ENCODE measurements around the gene FAM117A.

Gene FAM117A, protein sequence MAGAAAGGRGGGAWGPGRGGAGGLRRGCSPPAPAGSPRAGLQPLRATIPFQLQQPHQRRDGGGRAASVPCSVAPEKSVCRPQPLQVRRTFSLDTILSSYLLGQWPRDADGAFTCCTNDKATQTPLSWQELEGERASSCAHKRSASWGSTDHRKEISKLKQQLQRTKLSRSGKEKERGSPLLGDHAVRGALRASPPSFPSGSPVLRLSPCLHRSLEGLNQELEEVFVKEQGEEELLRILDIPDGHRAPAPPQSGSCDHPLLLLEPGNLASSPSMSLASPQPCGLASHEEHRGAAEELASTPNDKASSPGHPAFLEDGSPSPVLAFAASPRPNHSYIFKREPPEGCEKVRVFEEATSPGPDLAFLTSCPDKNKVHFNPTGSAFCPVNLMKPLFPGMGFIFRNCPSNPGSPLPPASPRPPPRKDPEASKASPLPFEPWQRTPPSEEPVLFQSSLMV

DNA sequence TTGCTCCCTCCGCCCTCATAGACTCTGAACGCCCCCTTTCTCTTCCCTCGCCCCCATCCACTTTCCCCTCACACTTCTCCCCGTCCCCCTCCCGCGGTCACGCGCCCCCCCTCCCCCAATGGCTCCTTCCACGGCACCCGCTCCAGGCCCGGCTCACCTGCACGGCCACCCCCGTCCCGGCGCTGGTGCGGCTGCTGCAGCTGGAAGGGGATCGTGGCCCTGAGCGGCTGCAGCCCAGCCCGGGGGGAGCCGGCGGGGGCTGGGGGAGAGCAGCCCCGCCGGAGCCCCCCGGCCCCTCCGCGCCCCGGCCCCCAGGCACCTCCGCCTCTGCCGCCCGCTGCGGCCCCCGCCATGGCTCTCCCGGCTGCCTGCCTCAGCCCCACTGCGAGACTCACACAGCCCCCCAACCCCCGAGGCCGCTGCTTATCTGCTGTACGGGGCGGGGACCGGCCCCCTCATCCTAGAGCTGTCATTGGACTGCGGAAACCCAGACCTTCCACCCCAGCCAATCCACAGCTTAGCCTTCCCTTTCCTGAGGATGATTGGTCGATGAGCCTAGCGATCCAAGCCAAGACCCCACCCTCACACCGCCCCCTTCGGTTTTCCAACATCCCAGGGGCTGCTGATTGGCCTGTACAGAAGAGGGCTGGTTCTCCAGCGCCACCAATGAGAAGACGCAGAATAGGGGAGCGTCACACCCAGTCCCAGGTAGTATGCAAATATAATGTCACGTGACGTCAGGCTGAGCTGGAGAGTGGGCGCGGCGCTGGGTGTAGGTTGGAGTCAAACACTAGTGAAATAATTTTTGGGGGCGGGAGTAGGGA is at the start of gene FAM117A:
Gene FAM117A, minus strand, starts transcription at position 397 of the 824 bp plus-strand sequence. Its CDS starts 44 bp downstream, at position 353.
- DNase-seq = peak; percentile 100

DNA sequence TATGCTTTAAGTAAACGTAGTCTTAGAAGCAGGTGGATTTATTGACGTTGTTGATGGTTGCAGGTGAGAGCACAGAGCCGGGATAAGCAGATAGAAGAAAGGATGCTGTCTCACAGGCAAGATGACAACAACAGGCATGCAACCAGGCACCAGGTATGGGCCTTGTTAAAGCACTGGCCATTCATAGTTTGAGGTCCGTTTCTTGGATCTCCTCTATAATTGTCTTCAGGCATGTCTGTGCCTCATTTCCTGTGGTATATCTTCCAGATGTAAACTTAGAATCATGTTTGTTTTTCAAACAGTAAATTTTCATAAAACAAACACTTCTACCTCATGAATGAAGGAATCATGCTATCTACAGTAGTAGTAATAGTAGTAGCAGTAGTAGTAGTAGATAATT is 45.1 kb upstream of the FAM117A start:
- no peak for DNase-seq

DNA sequence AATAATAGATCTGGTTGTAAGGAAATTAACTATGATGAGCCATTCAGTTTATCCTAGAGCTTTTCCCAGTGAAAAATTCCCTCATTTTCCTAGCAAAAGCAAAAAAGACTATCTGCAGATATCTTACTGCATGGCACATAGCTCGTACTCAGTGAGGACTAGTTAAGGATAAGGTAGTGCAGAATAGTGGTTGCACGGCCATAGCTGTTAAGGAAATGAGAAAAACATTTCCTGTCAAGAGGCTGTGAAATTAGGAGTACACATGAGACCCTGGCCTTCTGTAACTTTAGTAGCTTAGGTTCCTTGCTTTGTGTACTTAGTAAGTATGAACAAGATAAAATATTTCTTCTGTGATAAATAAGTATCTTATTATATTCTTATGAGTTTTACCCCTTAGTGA is 34.8 kb upstream of the FAM117A start:
- DNase-seq = no peak

DNA sequence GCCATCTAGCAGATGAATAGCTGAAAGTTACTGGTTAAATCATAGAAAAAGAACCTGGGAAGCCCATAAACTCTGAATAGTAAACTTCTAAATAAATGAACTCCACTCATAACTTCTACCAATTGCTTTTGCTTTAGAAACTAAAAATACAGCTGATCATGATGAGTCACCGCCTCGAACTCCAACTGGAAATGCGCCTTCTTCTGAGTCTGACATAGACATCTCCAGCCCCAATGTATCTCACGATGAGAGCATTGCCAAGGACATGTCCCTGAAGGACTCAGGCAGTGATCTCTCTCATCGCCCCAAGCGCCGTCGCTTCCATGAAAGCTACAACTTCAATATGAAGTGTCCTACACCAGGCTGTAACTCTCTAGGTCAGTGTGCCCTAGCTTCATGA is 34.3 kb upstream of the FAM117A start:
- DNase-seq = no peak

DNA sequence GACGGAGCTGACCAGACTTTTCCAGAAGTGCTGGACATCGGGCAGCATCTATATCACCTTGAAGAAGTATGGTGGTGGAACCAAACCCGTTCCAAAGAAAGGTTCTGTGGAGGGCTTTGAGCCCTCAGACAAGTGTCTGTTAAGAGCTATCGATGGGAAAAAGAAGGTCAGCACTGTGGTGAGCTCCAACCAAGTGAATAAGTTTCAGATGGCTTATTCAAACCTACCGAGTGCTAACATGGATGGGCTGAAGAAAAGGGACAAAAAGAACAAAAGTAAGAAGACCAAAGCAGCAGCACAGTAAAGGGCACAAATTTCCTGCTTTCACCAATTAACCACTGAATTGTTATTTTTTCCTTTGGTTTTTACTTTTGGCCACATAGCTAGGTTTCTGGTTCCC is 31.4 kb upstream of the FAM117A start:
- no peak for DNase-seq

DNA sequence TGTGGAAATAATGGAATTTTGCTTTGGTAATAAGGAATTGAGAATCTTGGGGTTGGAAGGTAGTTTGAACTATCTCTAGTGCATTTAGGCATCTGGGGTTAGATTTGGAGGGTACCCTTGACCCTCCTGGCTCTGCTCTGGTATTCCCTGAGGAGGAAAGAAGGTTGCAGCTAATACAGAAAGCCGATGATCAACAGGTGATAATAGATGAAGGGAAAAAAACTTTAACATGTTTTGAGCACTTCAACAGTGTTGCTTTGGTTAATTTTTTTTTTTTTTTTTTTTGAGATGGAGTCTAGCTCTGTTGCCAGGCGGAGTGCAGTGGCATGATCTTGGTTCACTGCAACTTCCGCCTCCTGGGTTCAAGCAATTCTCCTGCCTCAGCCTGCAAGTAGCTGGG is 29.4 kb upstream of the FAM117A start:
- no peak for DNase-seq

DNA sequence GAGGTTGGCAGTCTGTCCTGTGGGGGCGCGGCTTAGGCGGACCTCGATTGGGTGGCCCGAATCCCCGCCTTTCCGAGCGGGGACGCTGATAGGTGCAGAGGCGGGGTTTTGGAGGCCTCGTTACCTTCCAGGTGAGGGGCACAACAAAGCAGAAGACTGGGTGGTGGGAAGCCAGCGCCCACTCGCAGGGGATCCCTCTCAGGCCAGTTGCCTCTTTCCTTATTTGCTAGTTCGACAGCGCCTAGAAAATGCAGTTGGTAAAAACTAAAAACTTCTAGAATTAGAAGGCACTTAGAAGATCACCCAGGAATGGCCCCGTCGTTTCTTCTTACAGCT is 25.3 kb upstream of the FAM117A start:
- no peak for DNase-seq

DNA sequence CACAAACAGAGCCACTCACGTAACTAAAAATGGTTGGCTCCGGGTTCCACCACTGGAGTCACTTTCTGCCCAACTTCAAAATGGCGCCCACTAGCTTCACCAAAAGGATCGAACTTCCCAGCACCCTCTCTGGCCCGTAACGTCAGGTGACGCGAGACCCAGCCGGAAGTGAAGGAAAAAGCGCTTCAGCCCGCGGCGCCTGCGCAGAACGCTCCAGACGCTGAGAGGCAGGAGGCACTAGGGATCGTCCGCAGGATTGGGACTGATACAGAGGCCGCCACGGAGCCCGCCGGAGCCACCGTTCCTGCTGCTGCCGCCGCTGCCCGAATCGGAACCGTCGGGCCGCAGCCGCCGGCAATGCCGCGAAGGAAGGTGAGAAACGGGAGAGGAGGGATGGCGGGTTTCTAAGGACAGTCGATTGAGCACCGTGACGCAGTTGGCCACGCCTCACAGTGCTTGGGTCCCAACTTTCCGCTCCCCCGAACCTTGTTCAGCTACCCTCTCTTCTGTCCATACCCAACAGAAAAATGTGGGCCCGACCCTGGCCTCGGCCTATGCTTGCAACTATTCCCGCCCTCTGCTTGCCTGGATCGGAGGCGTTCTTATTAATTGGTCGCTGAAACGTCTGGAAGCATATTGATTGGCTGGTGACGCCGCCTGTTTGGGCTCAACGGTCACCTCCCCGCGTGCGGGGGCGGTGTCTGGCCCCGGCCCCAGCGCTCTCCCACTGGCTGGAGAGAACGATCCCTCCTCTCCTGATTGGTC is 24.7 kb upstream of the FAM117A start, which contains the start of gene KAT7:
Gene KAT7, plus strand, starts transcription at position 204 of the 765 bp plus-strand sequence. Its CDS starts 154 bp downstream, at position 358.
- DNase-seq = peak; percentile 99 to 100

DNA sequence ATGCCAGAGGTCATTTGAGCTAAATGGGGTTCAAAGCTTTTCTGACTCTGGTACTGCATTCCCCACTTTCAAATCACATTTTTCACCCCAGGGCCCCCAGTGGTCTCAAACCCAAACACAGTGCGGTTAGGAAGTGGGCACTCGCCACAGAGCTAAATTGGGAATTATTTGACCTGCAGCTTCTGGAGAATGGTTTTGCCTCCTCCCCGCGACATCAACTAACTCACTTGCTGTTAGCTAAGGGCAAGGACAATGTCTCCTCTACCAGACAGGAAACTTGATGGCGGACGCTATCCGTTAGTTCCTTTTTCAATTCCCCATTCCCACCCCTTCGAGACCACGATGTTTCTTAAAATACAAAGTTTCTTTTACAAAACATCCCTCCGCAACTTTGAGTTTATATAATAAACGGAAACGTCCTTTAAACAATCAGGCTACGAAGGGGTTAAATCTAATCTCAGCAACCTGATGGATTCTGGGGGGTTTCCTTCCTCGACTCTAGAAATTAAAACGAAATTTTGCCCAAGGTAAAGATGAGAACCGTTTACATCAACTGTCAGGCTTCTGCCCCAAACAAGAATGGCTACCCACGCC is 24.1 kb upstream of the FAM117A start:
- DNase-seq = no peak

DNA sequence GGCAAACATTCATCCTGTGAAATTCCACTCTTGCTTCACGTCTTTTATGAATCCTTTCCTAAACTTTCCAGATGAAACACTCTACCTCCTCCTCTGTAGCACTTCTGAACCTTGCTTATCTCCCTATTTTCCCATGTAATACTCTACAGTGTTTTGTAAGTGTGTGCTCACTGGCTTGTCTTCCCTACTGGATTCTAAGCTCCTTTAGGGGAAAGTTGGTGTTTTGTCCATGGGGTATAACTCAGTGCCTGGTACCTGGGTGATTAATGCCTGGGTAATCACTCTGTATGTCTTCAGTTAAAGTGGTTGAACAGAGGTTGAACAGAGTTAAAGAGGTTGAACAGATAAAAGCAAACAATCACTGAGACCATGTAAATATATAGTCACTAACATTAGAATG is 20.7 kb upstream of the FAM117A start:
- DNase-seq = no peak

DNA sequence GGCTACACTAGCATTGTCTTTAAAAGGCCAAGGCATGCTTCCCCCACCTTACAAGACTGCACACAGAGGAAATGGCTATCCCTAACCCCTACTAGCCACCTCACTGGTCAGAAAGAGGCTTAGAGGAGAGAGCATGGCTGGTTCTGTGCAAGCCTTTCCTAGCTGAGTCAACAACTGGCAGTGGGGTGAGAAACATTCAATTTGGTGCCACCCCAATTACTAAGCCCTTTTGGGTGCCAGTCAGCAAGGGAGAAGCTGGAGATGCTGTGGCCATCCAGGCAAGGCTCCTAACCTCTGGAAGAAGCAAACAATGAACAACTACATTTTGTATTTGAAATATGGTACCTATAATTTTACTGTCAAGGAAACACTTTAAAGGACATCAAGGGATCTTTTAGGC is 19.9 kb upstream of the FAM117A start:
- no peak for DNase-seq

DNA sequence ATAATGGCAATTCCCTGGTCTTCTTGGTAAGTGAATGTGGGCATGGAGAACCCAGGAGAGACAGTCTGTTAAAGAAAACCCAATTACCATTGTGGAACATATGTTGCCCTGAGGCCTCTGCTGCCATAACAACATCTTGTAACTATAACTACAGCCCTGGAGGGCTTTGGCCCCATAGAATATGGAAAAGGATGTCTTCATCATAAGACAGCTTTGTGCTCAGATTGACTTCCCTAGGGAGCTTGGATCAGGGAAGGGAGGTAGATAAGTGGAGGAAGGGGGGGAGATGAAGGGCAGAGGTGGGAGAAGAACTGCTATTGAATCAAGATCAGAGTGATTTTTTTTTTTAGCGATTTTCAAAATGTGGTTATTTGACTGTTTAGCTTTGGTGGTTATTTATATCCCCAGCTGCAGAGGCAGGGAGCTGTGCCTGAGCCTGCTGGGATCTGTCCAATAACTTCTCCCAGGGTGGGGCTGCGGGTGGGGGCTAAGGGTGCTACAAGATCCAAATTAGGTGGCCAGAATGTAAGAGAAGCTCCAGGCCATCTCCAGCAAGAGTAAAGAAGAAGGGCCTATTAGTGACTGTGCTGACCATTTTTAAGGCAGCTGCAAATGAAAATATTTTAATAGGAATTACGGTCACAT is 19.3 kb upstream of the FAM117A start:
- no peak for DNase-seq

DNA sequence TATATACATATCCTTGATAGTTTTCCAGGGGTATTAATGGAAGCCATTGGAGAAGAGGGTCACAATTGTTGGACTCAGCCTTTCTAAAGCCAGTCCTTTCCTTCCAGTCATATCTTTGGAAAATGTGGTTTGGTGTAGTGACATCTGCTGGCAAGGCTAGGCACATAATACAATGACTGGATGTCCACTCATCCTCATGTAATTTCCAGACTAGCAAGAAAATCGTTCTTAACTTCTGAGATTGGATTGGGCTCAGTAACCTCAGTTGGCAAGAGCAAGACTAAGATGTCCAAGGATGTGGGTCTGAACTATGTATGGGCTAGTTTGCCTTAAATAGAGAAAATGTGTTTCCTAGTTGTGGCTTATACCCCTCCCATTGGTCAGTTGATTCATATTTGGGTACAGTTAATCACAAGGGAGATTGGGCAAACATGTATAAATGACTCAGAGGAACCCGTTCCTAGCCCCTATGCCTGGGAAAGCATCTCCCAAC is 15.9 kb upstream of the FAM117A start:
- peak; percentile 30 to 70 for DNase-seq

DNA sequence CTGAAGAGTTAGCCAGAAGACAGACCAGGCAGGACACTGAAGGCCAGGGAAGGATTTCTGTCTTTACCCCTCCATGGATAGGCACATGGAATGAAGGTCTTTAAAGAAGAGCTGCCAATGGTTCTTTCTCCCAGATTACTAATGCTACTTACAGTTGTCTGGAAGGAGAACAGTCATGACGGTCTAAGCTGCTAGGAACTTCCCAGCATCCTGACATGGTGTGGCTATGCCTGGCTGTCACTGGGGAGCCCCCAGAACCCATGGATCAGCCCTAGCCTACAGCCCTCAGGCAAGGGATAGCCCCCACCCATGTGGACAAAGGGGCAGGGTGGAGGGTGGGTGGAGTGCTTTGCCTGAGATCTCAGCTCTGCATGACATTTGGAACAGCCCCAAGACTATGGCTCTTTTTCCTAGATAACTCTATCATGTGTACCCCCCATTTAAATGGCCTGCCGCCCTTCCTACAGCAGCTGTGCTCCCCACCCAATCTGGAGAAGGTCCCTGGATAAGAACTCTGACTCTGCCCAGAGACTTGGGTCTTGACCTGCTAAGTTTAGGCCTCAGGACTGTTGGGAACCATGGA is 15.3 kb upstream of the FAM117A start:
- no peak for DNase-seq

DNA sequence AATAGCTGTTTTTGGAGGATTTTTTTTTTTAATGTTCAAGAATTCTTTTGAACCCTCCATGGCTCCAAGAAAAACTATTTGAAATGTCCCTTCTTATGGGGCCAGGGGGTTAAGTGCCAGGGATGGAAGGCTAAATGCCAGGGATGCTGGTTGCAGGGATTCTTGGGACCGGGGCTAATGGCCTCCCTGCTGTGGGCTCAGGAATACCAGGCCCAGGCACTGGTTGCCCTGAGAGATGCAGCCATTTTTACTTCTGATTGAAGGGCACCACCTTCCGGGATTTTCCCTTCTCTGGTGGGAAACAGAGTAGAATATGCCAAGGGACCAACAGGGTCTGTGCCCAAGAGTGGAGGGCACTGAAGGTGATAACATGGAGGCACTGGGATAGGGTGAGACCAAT is 13.6 kb upstream of the FAM117A start:
- no peak for DNase-seq

DNA sequence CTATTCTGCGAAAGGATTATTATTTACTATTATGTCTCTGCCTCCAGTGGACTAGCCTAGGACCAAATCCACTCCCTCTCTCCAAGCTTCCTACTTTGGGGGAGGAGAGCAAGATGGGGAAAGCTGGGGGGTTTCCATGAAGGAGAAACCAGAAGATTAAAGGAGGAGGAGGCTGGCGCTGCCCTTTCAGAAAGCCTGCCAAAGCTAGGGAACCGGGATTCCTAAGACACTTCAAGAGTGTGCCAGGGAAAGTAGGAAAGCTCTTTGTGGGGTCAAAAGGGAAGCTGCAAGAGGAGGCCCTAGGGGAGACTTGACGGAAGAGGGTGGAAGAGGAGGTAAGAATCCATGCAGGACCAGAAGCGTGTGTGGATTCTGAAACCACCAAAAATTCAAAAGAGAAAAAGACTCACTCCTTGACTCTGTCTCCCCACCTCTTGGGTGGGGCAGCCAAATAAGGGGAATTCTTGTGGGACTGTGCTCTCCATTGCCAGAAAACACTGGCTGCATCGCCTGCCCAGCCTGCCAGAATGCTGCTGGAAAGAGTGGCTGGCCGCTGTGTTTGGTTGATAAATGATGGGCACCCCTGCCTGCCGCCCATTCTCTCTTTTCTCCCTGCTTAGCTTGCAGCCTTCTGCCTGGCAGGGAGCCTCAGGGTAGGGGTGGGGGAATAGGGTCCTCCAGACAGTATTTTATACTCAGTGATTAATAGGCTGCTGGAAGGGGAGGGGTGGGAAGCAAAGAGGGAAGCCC is 12.8 kb upstream of the FAM117A start:
- no peak for DNase-seq

DNA sequence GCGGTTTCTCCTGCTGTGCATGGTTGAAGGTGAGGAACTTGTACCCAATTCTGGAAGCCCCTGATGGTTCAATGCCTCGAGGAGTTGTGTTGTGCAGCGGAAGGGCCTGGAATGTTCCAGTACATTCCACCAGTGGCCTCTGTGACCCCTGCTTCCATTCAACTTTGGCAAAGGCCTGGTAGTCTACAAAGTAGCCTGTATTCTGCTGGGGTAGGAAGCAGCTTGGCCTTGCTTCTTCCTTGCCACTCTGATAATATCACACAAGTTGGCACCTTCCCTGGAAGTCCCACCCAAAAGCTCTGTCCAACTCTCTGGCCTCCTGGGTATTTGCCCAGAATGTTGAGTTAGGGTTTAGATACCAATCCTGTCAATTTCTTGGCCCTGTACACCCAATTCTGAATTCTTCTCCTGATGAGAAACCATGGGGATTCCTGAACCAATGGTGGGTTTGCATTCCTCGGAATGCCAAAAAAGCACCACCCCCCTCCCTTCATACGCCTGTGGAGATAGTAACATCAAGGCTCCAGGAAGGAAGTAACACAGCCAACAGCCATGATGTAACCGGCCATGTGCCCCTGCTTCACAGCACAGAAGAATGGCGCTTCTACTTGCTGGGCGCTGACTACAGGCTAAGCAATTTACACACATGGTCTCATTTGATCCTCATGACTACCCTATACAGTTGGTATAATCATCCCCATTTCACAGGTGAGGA is 11.8 kb upstream of the FAM117A start:
- DNase-seq = no peak

DNA sequence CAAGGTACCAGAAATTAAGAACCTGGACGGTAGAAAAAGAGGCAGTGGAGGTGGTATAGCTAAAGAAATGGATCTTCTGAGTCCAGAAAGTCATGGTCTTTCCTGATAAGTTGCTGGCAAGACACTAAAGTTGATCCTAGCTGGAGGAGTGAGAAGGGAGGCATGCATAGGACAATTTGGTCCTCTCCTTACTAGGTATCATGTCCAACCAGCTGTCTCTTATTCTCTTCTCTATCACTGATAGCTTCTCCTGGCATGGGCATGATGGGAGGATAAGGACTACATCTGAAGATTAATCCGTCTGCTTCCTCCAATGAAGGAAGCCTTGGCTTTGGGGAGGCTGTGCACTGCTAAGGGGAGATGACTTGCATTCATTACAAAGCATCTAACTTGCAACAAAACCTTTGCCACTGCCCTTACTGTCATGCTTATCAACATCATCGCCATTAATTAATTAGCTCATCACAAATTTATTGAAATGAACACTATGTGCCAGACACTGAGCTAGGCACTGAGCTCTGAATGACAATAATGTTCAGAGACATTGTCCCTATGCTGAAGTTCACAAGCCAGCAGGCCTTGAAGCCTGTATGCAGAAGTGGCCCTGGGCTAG is 3.1 kb upstream of the FAM117A start:
- no peak for DNase-seq

DNA sequence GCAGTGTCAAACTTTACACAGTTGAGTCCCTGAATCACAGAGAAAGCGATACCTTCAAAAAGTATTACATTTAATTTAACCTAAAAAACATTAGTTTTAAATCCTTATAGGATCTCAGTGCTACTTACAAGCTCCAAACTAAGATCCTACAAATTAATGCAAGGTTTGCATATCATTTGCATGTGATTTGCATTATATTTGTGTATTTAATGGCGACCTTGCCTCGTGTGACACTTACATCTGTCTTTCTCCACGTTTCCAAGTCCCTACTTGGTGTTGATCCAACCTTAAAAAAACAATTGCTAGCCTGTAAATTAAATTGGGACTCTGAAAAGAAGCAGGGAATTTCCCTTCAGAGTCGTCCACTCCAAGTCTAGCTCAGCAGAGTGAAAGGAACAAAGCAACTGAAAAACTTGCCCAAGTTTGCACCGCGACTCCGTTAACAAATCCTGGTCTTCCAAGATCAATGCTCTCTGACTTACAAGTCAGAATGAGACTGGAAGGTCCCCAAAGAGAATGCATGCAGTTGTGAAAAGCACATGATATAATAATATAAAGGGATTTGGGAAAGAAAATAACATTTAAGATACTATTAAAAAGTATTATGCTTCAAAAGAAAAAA is 739 bp upstream of the FAM117A start:
- DNase-seq = peak; percentile 96 to 97
